Stimulated activated CD4-positive, alpha-beta T cell treated with anti-CD3 and anti-CD28 coated beads, Interleukin-2, amount 100 ng/mL, for 24 hours (primary cell): ENCODE results near the gene COL16A1.

ENCODE experiments used
- DNase-seq, 2 donors: peaks; one replicate each; pipeline ENCODE4 v3.0.0-alpha.2; 2020

Gene COL16A1

DNA sequence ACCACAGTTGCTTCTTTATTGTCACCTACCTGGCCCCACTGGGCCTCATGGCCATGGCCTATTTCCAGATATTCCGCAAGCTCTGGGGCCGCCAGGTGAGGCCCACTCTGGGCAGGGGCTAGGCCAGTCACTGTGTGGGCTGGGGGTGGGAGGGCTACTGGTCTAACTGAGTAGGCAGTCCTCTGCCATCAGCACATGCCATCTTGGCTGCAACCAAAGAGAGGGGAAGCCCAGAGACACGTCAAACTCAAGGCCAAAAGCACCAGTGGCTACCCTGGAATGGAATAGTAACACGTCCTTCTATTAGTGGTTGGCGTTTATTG is 82.4 kb downstream of the COL16A1 start:
- no peak for DNase-seq

DNA sequence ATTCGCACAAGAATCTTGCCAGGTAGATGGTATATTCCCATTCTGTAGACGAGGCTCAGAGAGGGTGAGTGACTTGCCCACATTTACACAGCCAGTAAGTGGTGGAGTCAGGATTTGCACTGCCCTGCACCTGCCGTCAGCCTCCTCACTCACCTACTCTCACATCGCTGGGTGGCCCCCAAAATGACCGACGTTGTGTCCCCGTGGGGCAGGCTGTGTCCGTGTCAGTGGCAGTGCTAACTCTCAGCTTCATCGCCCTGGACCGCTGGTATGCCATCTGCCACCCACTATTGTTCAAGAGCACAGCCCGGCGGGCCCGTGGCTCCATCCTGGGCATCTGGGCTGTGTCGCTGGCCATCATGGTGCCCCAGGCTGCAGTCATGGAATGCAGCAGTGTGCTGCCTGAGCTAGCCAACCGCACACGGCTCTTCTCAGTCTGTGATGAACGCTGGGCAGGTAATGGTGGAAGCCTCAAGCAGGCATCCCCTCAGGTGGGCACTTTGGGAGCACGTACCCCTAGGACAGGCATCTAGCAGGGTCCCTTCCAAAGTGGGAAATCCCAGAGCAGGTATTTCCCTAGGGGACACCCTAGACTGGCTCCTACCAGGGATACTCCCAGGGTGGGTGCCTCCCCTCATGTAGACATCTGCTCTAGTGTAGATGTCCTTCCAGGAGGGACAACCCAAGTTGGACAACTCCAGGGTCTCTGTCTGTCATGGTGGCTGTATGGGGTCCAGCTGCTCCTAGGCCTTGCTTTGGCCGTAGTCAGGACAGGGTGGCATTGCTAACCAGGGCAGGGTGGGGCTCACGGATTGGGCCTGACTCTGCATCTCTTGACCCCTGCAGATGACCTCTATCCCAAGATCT is 83.0 kb downstream of the COL16A1 start:
- no peak for DNase-seq

DNA sequence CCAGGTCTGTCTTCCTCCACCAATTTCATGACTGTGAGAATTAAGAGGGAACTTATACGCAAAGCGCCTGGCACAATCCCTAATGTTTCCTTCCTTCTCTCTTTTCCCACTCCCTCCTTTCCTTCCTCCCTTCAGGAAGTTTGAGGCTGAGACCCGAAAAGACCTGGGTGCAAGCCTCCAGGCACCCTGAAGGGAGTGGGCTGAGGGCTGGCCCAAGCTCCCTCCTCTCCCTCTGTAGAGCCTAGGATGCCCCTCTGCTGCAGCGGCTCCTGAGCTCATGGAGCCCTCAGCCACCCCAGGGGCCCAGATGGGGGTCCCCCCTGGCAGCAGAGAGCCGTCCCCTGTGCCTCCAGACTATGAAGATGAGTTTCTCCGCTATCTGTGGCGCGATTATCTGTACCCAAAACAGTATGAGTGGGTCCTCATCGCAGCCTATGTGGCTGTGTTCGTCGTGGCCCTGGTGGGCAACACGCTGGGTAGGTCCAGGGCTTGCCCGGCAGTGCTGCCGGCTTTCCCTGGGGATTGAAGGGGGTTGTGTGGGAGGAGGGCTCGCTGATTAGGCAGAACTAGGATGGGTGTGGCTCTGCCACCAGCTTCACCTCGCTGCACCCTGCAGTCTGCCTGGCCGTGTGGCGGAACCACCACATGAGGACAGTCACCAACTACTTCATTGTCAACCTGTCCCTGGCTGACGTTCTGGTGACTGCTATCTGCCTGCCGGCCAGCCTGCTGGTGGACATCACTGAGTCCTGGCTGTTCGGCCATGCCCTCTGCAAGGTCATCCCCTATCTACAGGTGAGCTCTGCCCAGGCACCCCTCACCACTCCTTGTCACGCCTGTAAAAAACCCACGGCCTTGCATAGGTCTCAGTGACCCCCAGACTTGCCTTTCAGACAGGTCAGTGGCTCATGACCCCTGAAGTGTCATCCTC is 84.6 kb downstream of the COL16A1 start:
- no peak for DNase-seq

DNA sequence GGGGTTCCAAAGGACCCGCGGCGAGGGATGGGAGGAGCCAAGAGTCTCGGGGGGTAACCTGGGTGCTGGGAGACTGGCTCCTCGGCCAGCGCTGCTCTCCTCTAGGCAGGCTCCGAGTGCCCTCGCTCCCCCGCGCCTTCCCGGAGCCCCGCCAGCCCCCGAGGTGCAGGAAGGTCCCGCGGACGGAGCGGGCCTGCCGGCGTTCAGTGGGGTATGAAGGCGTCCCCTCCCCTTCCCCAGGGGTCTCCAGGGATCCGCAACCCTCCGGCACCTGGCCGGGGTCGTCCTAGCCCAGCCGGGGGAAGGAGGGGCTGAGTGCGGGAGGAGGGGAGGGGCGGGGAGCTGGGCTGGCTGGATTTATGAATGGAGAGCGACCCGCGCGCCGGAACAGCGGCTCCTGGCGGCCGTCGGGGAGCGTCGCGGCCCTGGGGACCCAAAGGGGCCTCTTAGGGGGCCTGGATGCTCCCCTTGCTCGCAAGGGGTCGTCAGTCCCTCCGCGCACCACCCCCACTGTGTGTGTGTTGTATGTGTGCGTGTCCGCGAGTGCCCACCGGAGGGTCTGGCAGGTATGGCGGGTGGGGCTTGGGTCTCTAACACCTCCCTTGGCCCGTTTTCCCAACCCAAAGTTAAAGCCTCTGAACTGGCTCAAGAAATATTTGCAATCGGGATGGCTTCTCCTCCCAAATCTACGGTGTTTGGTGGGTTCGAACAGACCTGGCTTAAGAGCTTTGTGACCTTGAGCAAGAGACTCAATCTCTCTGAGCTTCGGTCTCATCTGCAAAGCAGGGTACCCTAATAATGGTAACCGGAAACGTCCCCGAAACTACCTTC is 85.7 kb downstream of the COL16A1 start:
- peak; percentile 54 to 64 for DNase-seq

DNA sequence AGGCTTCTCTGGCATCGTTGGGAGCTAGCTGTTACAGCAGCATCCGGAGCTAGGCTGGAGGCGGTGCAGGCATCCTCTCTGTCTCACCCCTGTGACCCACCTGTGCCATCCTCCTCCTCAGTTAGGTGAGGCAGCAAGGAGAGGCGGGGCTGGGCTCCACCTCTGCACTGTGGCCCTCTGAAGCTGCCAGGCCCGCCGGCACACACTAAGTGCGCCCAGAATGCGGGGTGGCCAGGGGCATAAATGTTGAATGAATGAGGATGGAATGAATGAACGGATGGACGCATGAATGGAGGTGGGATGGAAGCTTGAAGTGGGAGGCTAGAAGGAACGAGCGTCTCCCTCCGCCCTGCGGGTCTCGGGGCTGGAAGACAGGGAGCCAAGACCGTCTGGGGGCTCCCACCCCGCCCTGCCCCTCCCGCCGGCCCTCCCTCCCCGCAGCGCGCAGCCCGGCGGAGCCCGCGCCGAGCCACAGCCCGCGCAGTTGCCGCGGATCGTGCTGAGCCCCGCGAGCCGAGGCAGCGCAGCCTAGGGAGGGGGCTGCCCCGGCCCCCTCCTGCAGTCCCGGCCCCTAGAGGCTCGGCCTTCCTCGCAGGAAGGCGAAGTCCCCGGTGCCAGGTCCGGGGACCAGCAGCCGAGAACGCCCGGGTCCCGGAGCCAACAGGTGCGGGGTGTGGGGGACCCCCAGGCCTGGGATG is 86.5 kb downstream of the COL16A1 start, which contains the start of gene HCRTR1:
HCRTR1 (plus strand) TSS at position 472 of the 698 bp plus-strand sequence. CDS start 1,504 bp downstream, outside the sequence.
- no peak for DNase-seq

DNA sequence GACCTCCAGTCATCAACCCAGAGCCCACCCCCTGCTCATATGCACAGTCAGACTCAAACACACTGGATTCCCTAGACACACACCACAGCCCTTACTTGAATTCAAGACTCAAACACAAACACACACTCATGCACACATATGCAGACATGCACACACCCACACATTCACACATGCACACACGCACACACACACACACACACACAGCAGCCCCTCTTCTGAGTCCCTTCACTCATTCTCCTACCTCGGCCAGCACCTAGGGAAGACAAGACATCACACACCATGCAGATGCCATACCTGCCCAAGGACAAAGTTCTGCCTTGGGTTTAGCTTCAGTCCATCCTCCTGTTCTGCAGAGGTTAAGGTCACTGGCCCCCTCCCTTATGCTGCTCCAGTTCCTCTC is 87.9 kb downstream of the COL16A1 start:
- no peak for DNase-seq

DNA sequence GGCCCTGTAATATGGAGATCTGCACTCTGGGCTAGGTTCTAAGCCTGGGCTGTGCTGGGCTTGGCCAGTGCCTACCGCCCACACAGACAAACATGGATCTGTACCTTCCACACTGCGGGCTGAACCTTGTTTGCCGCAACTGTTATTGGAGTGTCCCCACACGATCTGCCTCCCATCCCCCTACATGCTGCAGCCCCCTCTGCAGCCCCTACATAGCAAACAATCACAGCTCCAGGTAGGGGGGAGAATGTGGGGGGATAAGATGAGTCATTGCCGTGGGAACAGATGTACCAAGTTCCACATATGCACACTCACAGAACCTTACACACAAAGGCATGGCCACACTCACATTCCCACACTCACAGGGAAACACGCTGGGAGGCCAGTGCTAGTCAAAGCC is 88.4 kb downstream of the COL16A1 start:
- DNase-seq: no peak

DNA sequence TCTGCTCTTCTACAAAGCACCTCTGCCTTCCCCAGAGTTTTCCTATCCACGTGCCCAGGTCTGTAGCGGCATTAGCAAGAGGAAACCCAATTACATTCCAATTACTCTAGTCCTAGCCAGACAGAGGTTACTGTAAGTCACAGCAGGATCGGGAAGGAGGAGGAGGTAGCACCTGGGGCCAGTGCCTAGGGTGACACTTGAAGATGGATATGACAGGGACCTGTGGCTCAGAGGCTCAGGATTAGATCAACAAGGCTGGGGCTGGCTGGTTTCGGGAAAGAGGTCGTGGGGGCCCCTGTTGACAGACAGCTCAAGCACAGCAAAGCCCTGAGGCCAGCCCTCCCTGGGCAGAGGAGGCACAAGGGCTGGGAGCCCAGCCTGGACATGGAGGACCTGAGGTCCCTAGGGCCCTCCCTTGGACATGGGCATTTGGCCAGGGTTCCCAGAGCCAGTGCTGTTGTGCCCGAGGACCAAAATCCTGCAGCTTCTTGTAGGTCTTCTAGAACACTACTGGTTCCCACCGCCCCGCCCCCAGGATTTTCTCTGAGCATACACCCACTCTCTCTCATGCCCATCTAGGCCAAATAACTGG is 89.3 kb downstream of the COL16A1 start:
- no peak for DNase-seq

DNA sequence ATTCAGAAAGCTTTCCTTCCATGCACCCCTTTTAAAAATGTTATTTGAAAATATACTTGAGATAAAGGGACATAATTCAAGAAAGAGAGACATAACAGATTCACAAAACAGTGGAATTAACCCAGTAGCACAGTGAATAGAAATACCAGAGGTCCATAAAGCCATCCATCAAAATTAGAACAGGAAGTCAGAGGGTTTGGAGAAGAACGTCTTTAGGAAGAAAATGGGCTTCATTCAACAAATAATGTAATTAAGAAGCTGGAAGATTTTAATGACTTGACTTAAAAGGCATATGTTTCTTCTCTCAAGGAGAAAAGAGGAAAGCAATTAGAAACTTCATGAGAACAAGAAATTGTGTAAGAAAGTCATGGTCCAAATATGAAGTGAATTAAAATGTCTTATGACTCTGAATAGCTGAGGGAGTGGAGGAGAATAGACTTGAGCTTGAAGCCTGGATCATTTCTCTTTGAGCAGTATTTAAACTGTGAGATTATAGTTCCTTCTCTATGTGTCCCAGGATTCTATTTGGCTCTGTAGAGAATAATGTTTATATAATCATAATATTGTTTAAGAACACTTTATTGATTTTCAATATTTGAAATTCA is 94.2 kb downstream of the COL16A1 start:
- no peak for DNase-seq

DNA sequence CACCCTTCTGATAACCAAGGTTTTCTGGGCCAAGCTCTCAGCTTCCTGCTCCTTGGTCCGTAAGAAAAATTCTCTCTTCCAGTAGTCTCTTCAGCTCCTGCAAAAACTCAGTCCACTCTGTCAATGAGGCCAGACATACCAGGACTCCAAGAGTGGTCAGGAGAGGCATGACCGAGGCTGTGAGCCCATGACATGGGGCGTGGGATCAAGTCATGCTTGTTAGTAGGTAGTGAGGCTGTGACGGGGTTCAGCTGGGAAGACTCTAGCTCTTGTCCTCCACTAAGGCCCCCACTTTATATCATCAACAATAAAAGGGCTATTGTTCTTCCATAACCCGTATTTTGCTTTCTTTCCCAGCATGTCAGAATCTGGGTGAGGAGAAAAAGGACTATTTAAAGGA is 96.5 kb downstream of the COL16A1 start:
- no peak for DNase-seq

DNA sequence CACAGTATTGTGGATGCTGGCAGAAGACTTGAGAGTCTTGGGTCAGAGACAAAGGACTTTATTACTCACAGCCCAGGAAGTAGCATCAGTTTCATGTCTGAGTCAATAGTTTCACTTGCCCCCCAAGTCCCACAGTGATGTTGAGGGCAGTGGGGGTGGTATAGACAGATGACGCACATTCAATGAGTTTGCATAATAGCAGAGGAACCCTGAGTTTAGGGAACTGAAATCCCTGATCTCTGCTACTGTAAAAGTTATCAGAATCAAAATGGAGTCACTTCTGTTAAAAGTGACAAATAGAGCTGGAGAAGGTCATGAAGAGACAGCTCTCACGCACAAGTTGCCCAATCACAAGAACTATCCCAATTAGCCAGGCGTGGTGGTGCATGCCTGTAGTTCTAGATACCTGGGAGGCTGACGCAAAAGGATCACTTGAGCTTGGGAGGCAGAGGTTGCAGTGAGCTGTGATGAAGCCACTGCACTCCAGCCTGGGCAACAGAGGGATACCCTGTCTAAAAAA is 97.8 kb downstream of the COL16A1 start:
- peak; percentile 38 to 45 for DNase-seq
